HG02840 (cell line): ENCODE results near the gene LUM.

Experiments
- ATAC-seq: cut with Tn5 transposase; IDR thresholded peaks from one replicate; pipeline ENCODE4 v1.9.1; 2021; ENCODE audit warnings: mild to moderate bottlenecking, moderate library complexity, moderate number of reproducible peaks; ENCODE audit not compliant: unreplicated experiment, low FRiP score

The LUM gene

DNA sequence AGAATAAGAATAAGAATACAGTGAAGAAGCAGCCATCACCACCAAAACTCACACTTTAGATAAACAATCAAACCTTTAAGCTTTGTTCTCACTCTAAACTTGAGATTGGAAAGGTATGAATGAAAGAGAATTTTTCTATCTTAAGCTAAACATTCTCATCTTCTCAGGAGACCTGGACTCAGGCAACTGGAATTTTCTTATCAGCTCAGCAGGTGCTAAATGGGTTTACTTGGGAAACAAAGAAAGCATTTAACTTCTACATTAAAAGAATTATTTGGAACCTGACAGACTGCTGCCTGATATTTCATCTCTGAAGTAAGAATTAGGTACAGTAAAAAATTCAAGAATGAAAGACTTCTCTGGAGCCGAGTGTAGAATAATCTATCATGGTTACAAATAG, 32.8 kb downstream of the LUM start:
- no peak for ATAC-seq

DNA sequence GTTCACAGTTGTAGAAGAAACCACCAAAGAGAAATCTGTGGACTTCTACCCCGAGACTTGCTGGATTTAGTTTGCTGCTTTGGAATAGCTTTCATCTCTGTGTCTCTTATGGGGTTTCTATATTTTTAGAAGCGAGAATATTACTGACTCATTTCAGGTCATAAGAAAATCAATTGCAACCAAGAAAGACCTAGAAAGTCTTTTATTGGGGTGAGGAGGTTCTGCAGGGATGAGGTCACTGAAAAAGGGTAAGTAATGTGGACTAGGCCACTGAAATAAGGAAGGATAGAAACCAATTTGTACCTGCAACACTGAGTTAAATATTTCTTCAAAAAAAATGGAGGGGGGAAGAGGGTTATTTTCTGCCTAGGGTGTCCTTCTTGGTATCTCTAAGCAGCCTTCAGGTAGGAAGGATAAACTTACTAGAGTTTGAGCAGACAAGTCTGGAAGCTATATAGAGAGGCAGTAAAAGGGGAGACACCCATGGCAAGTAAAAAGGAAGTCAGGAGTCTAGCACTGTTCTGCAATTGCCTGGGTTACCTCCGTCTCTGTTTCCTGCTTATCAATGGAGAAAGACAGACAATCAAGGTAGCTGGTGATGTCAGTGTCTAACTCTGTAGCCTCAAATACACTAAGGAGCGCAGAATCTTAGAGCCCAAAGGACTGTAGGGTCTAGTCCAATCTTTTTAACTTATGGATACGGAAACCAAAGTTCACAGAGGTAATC, 33.9 kb downstream of the LUM start:
- ATAC-seq = no peak

- ATAC-seq = no peak
These were observed 36.4 kb downstream of the LUM start for GRCh38 chr12:91074851-91075250.

GRCh38 chr12:91074154-91074709, 37.1 kb downstream of the LUM start:
- ATAC-seq = no peak

GRCh38 chr12:91073426-91073825, 37.9 kb downstream of the LUM start:
- no peak for ATAC-seq

DNA sequence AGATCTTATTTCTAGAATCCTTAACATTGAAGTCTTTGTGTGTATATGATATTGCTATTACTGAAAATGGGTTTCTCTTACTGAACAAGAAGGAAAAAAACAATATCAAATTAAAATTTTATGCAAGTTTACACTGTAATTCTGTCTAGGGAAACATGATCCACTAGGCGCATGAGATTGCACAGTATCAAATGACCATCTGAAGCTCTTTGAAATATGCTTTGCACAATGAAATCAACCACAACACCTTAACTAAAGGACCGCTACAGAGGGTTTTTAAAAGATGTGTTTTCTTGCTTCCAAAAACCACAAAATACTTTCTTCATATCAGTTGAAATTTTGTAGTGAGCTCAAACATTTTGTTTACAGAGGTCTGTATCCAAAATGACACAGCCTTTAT, 38.4 kb downstream of the LUM start:
- no peak for ATAC-seq

- ATAC-seq = no peak
These were observed 40.4 kb downstream of the LUM start for GRCh38 chr12:91070936-91071335.

GRCh38 chr12:91065396-91065795, 45.9 kb downstream of the LUM start:
- ATAC-seq = no peak

DNA sequence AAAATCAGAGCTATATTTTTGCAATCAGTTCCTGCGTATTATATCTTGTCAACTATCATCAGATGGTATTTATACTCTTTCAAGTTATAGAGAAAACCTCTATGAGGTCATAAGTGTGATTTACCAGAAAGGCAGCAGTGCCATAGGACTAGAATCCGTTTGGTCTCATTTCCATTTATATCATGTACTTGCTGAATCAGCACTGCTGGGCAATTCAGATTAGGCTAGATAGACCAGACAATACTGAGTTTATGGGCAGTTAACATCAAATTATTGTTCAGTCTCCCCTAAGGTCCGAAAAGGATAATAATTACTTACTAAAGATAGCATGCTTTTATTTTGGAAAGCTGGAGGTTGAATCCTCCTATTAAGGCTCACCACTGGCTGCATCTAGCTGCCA, 46.7 kb downstream of the LUM start:
- no peak for ATAC-seq

DNA sequence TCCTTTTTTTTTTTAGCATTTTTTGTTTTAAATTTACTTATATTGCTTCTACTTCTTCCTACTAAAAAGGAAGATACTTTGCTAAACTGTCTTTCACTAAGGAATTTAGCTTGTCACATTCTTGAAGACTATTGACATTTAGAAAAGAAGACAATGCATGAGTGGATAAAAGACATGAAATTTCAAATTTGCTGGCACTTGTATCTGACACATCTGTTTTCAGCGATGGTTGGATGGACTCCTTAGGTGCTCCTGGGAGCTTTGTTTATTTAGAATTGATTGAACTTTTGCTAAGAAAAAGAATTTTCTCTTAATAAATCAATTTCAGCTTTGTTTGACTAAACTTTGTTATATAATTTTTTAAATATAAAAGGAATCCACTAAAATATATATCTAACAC, 50.2 kb downstream of the LUM start:
- no peak for ATAC-seq

DNA sequence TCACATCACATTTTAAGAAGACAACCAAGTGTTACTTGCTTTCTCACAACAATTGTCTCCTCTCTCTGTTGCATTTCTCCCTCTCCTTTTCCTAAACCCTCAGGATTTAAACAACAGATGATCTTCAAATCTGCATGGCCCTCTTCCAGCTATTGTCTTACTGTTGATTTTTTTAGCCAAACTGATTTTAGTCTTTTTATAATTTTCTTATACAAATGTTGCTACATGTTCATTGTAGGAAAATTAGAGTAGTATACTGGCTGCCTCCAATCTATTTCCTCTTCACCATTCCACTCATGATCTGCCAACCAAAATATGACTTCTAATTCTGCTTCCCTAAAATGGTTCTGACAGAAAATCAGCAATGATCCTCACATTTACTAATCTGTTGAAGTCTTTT, 52.1 kb downstream of the LUM start:
- no peak for ATAC-seq

DNA sequence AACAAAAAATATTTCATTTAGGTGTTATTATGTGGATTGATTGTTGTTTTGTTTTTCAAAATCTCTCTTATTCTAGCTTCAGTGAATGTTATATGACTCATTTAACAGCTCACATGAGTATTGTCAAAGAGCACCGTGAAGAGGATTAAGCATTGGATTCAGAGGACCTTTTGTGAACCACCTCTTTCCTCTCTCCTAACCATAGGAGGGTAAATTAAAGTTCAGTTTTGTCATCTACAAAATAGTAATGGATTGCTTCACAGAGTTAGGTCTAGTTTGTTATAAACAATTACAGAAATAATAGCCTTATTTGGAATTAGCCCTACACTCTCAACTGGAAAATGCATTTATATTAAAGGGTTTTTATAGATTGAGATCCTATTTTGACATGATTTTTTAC, 52.5 kb downstream of the LUM start:
- no peak for ATAC-seq

- ATAC-seq = no peak
These were observed 53.7 kb downstream of the LUM start, which contains the start of gene KERA for GRCh38 chr12:91057368-91058165. TSS of gene KERA (minus strand) at chr12:91058024. CDS start at chr12:91056281, 1,743 bp downstream.

DNA sequence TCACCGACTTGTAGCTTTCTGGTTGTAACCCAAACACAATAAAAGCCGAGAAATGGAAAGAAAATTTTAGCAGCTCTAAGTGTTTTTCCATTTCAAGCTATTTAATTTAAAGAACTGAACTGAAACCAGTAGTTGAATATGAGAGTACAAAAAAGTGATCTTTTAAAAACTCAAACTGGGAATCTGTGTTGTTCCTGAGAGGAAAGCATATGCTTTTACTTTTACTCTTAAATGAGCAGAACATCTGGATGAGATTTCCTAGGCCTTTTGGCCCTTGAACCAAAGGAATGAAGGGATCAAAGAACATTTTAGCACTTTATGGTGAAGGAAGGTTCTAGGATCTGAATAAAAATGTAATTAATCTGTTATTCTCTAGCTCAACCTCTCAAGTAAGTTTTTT, 54.8 kb downstream of the LUM start:
- ATAC-seq = no peak

DNA sequence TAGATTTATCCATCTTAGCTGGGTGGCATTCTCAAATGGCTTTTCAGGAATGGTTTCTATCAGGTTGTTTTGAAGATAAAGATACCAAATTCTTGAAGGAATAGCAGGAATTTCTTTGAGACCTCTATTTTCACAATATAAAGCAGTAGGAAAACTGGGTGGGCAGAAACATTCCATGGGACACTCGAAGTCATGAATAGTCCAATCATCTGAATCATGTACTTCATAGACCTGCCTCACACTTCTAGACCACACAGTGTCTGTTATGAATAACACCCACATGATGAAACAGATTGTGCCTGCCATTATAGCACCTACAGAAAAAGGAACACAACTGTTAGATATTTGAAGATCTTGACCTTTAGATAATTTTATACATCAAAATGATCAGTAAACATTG, 55.3 kb downstream of the LUM start:
- no peak for ATAC-seq

- no peak for ATAC-seq
These were observed 57.2 kb downstream of the LUM start for GRCh38 chr12:91053951-91054715.
